Endothelial cell of umbilical vein (primary cell): ENCODE data around the gene CEP78. TPM values are rescaled to one million over a fixed set of nuclear protein-coding genes. Genes with fewer than 3 reads are reported as not detected.

ENCODE experiments used
- BruUV-seq: library from RNA; stranded (reverse); fragments of 400-500 nt; replicated peaks from 2 replicates; lab custom pipeline; 2021; lab: Mats Ljungman, UMichigan
- CTCF ChIA-PET: fragments of 300-600, 350-600 bp; sonication (Branson Sonifier 250); formaldehyde crosslinking; loops from one replicate; lab custom pipeline; 2021; ENCODE audit warnings: antibody characterized with exemption, inconsistent platforms; lab: Charles Lee
- POLR2A ChIA-PET: fragments of 300-600, 350-600 bp; sonication (Branson Sonifier 250); formaldehyde crosslinking; loops from one replicate; lab custom pipeline; 2021; ENCODE audit warnings: antibody characterized with exemption, inconsistent platforms; lab: Charles Lee
- DNase-seq: peaks from one replicate; pipeline ENCODE4 v3.0.0-alpha.2; 2011; ENCODE audit warnings: low read depth, low spot score
- FAIRE-seq: peaks from 2 replicates; lab custom pipeline; 2011; peaks lifted over from hg19 to GRCh38; lab: Jason Lieb, UNC
- H2AFZ ChIP-seq: 2 replicates; pipeline ENCODE4 v1.6.0; 2012; ENCODE audit warnings: low read depth, low read length, control low read depth, inconsistent platforms
- H3K27ac ChIP-seq: 2 replicates; pipeline ENCODE4 v1.5.1; 2011; ENCODE audit warnings: low read depth, mild to moderate bottlenecking, control low read depth, low read length, moderate library complexity; ENCODE audit not compliant: insufficient read depth
- H3K27me3 ChIP-seq, 2 experiments: 2 replicates each; pipeline versions ENCODE4 v1.6.0 to v1.6.1; 2011; ENCODE audit warnings: low read length in 2 of 2, mixed read lengths in 1 of 2; ENCODE audit not compliant: control insufficient read depth in 2 of 2, insufficient read depth in 2 of 2
- H3K36me3 ChIP-seq, 2 experiments: 2 replicates in 1 of 2; 3 replicates in 1 of 2; pipeline ENCODE4 v1.5.1; 2011; ENCODE audit warnings: low read length in 2 of 2, mild to moderate bottlenecking in 1 of 2, moderate library complexity in 1 of 2; ENCODE audit not compliant: control insufficient read depth in 2 of 2, insufficient read depth in 2 of 2; ENCODE audit errors: extremely low read depth in 1 of 2
- H3K4me1 ChIP-seq: 3 replicates; pipeline ENCODE4 v1.5.1; 2011; ENCODE audit warnings: mild to moderate bottlenecking, low read length; ENCODE audit not compliant: control insufficient read depth, insufficient read depth; ENCODE audit errors: extremely low read depth
- H3K4me2 ChIP-seq: 2 replicates; pipeline ENCODE4 v1.6.1; 2011; ENCODE audit warnings: low read length, control low read depth, mixed read lengths; ENCODE audit not compliant: insufficient read depth
- H3K4me3 ChIP-seq, 3 experiments: fragments of 200-600 bp in 1 of 3; sonication (generic), shearing (Covaris generic) in 1 of 3; replicated peaks in 1 of 3; 2 replicates each; pipeline ENCODE4 v1.5.1; 2011 to 2016; ENCODE audit warnings: control low read depth in 3 of 3, low read length in 3 of 3, mild to moderate bottlenecking in 2 of 3, inconsistent platforms in 1 of 3, low read depth in 1 of 3, moderate library complexity in 1 of 3; ENCODE audit not compliant: insufficient read depth in 1 of 3
- H3K79me2 ChIP-seq: 2 replicates; pipeline ENCODE4 v1.6.0; 2012; ENCODE audit warnings: low read length, inconsistent platforms; ENCODE audit not compliant: control insufficient read depth, insufficient read depth
- H3K9ac ChIP-seq: replicated peaks from 2 replicates; pipeline ENCODE3; 2011; ENCODE audit warnings: low read length, control low read depth; ENCODE audit not compliant: insufficient read depth; ENCODE audit errors: extremely low read depth
- H3K9me1 ChIP-seq: replicated peaks from 3 replicates; pipeline ENCODE4 v1.6.0; 2011; ENCODE audit warnings: mild to moderate bottlenecking, low read length; ENCODE audit not compliant: control insufficient read depth, insufficient read depth; ENCODE audit errors: extremely low read depth
- H3K9me3 ChIP-seq: replicated peaks from 2 replicates; pipeline ENCODE4 v1.5.1; 2012; ENCODE audit warnings: low read length, inconsistent platforms; ENCODE audit not compliant: control insufficient read depth, insufficient read depth
- H4K20me1 ChIP-seq: replicated peaks from 2 replicates; pipeline ENCODE3; 2011; ENCODE audit warnings: mild to moderate bottlenecking, low read length; ENCODE audit not compliant: control insufficient read depth, insufficient read depth; ENCODE audit errors: extremely low read depth
- EZH2 ChIP-seq: IDR thresholded peaks from 2 replicates; pipeline ENCODE4 v1.6.1; 2012; ENCODE audit warnings: borderline replicate concordance, low read depth, mild to moderate bottlenecking, moderate library complexity, low read length, inconsistent platforms; ENCODE audit not compliant: severe bottlenecking
- FOS ChIP-seq: IDR thresholded peaks from 2 replicates; pipeline ENCODE4 v1.6.1; 2011; ENCODE audit warnings: mild to moderate bottlenecking, low read length, moderate library complexity, borderline replicate concordance; ENCODE audit not compliant: insufficient read depth
- GATA2 ChIP-seq: IDR thresholded peaks from 2 replicates; pipeline ENCODE4 v1.7.0; 2011; ENCODE audit warnings: low read depth, mild to moderate bottlenecking, moderate library complexity, mixed read lengths, low read length; ENCODE audit not compliant: insufficient read length, insufficient read depth
- JUN ChIP-seq: IDR thresholded peaks from 2 replicates; pipeline ENCODE4 v1.6.1; 2011; ENCODE audit warnings: borderline replicate concordance, low read depth; ENCODE audit not compliant: insufficient read length, insufficient read depth
- MYC ChIP-seq: IDR thresholded peaks from one replicate; pipeline ENCODE4 v1.6.1; 2011; ENCODE audit warnings: mild to moderate bottlenecking, low read depth, low read length
- POLR2A ChIP-seq: IDR thresholded peaks from 2 replicates; pipeline ENCODE4 v1.6.1; 2012; ENCODE audit warnings: low read depth, mild to moderate bottlenecking, control low read depth, low read length
- POLR2AphosphoS5 ChIP-seq: IDR thresholded peaks from 2 replicates; pipeline ENCODE4 v1.6.1; 2012; ENCODE audit warnings: low read depth, mild to moderate bottlenecking, control low read depth, low read length, moderate library complexity; ENCODE audit not compliant: insufficient read depth
- dilution Hi-C: fragments of 300-500 bp; cut with MboI; formaldehyde crosslinking; loops from one replicate; pipeline ENCODE4 v1.15.0; 2019; ENCODE audit warnings: low sequenced_read_pairs; ENCODE audit not compliant: extremely low pct_ligation_motif_present
- intact Hi-C: fragments of 100-400 bp; cut with micrococcal nuclease; formaldehyde crosslinking; loops from one replicate; pipeline ENCODE4 v1.10.0; 2022
- polyA plus RNA-seq, 4 experiments: library from polyadenylated mRNA; depleted of rRNA in 3 of 4; stranded (reverse) in 3 of 4; unstranded in 1 of 4; fragments of >200 nt; gene quantifications; 2 replicates each; pipeline versions ENCODE4 v1.2.1 to v1.2.3, GENCODE V29; 2011 to 2012; ENCODE audit warnings: missing spikeins in 1 of 4
- total RNA-seq: library from RNA; stranded (reverse); gene quantifications from 2 replicates; pipeline ENCODE4 v1.2.3, GENCODE V29; 2021
- TF ChIP-seq, protein P1 (sequence below): IDR thresholded peaks from 2 replicates; pipeline ENCODE4 v1.6.1; 2011; ENCODE audit not compliant: insufficient read depth, insufficient read length
- TF ChIP-seq, protein P2 (sequence below), 2 donors: IDR thresholded peaks; 1 replicate in 1 of 2; 2 replicates in 1 of 2; pipeline ENCODE4 v1.5.1; 2011; ENCODE audit warnings: low read length in 2 of 2, mild to moderate bottlenecking in 2 of 2, moderate library complexity in 2 of 2, control low read depth in 1 of 2, inconsistent platforms in 1 of 2, low read depth in 1 of 2; ENCODE audit not compliant: insufficient read depth in 1 of 2; ENCODE audit errors: extremely low read depth in 1 of 2

Gene CEP78
- total and polyA plus RNA-seq, 2 donors (not counting 3 experiments of a cell fraction or from before 2014, with no cell fraction given) = 6.5 to 35.9 TPM

DNA sequence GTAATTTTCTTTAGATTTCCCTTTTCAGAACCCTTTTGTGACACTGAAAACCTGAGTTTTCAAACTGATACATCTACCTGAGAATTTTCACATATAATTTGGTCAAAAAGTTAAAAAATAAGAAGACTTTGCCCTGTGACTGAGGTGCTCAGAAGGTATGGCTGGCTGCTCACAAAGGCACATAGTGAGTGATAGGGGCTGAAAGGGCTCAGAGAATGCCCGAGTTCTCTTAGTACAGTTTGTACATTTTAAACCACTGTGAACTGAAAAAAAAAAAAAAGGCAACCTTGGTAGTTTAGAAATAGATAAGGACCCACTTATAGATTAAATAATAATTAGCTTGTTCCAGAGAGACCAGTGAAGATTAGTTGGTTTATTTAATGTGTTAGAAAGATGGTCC lies 42.9 kb downstream of the CEP78 start:
- CTCF ChIA-PET = interaction anchor here (0.8 to 2.0 kb wide), 3 partner anchors 13 to 18 kb away, joined by 3 to 7 read pairs (median 4); partner anchors contain the start of gene PSAT1

DNA sequence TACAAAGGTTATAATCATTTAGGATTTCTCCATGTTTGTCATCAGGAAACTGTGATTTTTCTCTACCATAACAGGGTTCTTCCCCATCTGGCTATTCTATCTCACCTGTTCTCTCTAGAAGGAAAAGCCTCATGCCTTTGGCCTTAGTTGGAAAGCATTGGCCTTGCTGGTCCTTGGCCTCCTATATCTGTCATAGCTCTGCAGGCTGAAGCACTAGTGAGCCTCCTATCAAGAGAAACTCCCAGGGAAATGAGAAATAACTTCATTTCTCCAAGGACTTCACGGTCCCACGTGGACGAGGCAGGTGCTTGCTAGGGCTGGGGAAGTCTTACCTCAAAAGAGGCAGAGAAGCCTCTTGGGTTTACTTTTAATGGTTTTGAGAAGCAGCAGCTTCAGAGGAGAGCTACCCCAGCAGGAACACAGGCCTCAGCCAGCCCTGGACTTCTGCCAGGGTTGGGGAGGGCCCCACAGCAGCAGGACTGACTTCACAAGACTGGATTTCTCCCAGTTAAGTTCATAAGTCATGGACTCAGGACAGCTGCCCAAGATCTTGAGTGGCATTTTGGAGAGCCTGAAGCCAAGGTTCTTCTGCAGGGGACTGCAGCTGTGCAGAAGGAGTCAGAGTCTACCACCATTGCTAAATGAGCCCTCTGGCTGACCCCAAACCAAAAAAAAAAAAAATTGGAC lies 45.2 kb downstream of the CEP78 start:
- FAIRE-seq (no peak), DNase-seq (peak; percentile 38)
- CTCF ChIA-PET = interaction anchor here (1.1 kb wide), 1 partner anchor 88 kb away, joined by 3 read pairs; no protein-coding TSS in a partner anchor
- Histone ChIP-seq H3K79me2 (no peaks in the 10 kb centered on the region), H3K9ac (no peak overlapping the region), H4K20me1 (no peaks in the 10 kb centered on the region), H3K4me1 (no peaks in the 10 kb centered on the region), H3K27me3 (peaks cover 0 to under 1% of the 10 kb centered on the region in 2 experiments), H3K4me2 (no peak overlapping the region), H3K36me3 (no peaks in the 10 kb centered on the region), H3K4me3 (no peak overlapping the region), H3K9me3 (no peaks in the 10 kb centered on the region), H2AFZ (no peak overlapping the region), H3K27ac (no peak overlapping the region), H3K9me1 (no peaks in the 10 kb centered on the region)
- no TSS peak for BruUV-seq
- POLR2A ChIA-PET = no interaction called here
- TF ChIP-seq EZH2 (no peak), GATA2 (no peak), MYC (no peak), JUN (no peak), FOS (no peak), POLR2AphosphoS5 (no peak), POLR2A (no peak)
- TF ChIP-seq, protein P1, sequence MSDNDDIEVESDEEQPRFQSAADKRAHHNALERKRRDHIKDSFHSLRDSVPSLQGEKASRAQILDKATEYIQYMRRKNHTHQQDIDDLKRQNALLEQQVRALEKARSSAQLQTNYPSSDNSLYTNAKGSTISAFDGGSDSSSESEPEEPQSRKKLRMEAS = no peak
- TF ChIP-seq, protein P2, sequence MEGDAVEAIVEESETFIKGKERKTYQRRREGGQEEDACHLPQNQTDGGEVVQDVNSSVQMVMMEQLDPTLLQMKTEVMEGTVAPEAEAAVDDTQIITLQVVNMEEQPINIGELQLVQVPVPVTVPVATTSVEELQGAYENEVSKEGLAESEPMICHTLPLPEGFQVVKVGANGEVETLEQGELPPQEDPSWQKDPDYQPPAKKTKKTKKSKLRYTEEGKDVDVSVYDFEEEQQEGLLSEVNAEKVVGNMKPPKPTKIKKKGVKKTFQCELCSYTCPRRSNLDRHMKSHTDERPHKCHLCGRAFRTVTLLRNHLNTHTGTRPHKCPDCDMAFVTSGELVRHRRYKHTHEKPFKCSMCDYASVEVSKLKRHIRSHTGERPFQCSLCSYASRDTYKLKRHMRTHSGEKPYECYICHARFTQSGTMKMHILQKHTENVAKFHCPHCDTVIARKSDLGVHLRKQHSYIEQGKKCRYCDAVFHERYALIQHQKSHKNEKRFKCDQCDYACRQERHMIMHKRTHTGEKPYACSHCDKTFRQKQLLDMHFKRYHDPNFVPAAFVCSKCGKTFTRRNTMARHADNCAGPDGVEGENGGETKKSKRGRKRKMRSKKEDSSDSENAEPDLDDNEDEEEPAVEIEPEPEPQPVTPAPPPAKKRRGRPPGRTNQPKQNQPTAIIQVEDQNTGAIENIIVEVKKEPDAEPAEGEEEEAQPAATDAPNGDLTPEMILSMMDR (IDR thresholded peaks at IDR 0.05; ENCODE audit: extremely low read depth in 1 of 2, insufficient read depth in 1 of 2, low read depth in 1 of 2, low read length in 2 of 2) = no peak
- dilution Hi-C loops = no loop called here
- intact Hi-C loops = no loop called here

More for the DNA sequence above, 42.9 kb downstream of the CEP78 start:
- BruUV-seq = no TSS peak
- Histone ChIP-seq H3K9ac (no peak overlapping the region), H3K4me1 (no peaks in the 10 kb centered on the region), H3K36me3 (no peaks in the 10 kb centered on the region), H3K9me3 (no peaks in the 10 kb centered on the region), H2AFZ (no peak overlapping the region), H3K4me2 (no peak overlapping the region), H3K79me2 (no peaks in the 10 kb centered on the region), H3K4me3 (no peak overlapping the region), H3K27ac (no peak overlapping the region), H3K27me3 (no peaks in the 10 kb centered on the region), H3K9me1 (no peaks in the 10 kb centered on the region), H4K20me1 (no peaks in the 10 kb centered on the region)
- POLR2A ChIA-PET = no interaction called here
- dilution Hi-C loops (no loop called here), intact Hi-C loops (no loop called here)
- FAIRE-seq (no peak), DNase-seq (no peak)
- TF ChIP-seq, protein P1 = no peak
- TF ChIP-seq GATA2 = no peak
